HG03378 (cell line): ENCODE measurements around the gene TTC1.
"Not testable (repeated sequence)": the region's sequence is repeated elsewhere in the genome, so short reads cannot be mapped to it uniquely, and the experiment has no call there.

Source experiments
- ATAC-seq: cut with Tn5 transposase; IDR thresholded peaks from one replicate; pipeline ENCODE4 v1.9.1; 2021; ENCODE audit warnings: mild to moderate bottlenecking, moderate library complexity; ENCODE audit not compliant: unreplicated experiment

The TTC1 gene

DNA sequence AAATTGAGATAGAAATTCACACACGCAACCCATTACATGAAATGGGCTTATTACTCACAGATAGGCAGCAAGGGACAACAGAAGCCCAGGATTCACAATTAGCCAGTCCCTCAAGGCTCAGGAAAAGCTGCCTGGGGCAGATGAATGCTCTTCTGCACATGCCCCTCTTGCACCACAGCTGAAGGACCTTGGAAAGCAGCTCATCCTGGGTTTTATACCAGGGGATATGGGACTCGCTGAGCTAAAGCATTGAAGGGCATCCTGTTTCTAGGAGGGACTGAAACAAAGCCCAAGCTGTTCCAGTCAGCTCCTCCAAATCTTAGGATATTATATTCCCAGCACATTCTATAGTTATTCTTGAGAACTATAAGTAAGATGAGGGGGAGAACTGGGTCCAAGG is 15.7 kb upstream of the TTC1 start:
- ATAC-seq = no peak

DNA sequence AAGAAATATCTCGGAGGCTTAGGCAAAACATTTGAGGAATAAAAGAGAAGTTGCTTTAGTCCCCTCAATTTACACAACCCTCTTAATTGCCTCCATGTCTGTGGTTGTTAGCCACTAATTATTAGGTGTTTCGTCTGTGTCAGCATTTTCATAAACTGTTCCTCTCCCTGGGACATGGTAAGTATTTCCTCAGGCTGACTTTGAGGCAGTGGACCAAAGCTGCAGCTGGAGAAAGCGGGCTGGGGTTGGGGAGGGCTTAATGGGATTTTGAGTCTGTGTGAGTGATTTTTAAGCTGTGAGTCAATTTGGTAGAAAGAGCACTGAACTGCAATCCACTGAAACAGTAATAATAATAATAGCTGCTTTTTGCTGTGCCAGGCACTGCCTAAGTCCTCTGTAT is 13.0 kb upstream of the TTC1 start:
- no peak for ATAC-seq

DNA sequence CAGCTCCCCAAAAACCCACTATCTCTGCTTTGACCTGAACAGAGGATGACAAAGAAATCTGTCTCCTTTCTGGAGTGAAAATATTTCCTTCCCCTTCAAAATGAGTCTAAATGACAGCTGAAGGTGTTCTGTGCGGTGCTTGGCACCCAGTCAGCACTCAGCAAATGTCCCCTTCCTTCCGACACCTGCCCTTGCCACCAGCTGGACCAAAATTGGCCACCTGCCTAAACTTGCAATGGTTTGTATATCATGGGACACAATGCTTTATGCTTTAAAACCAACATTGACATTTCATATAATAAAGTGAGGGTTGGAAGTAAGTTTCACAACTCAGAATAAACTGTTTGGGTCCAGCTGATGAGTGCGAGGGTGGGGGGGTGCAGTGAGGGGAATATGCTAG is 7.5 kb upstream of the TTC1 start:
- no peak for ATAC-seq

DNA sequence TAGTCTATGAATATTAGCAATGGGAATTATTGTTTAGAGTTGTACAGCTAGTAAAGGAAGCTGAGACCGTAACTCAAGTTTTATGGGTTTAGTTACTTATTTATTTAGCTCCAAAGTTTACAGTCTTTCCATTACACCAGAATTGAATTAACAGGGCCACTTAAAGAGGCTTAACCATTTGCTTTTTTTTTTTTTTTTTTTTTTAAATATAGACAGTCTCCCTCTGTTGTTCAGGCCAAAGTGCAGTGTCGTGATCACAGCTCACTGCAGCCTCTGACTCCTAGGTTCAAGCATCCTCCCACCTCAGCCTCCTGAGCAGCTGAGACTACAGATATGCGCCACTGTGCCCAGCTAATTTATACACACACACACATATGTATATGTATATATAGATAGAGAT is 1.4 kb upstream of the TTC1 start:
- no peak for ATAC-seq

DNA sequence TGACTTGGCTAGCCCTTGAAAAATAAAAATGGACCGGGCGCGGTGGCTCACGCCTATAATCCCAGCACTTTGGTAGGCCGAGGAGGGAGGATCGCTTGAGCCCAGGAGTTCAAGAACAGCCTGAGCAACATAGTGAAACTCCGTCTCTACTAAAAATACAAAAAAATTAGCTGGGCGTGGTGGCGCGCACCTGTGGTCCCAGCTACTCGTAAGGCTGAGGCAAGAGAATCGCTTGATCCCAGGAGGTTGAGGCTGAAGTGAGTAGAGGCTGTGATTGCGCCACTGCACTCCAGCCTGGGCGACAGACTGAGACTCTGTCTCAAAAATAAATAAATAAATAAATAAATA is 436 bp upstream of the TTC1 start:
- ATAC-seq = not testable (repeated sequence)

DNA sequence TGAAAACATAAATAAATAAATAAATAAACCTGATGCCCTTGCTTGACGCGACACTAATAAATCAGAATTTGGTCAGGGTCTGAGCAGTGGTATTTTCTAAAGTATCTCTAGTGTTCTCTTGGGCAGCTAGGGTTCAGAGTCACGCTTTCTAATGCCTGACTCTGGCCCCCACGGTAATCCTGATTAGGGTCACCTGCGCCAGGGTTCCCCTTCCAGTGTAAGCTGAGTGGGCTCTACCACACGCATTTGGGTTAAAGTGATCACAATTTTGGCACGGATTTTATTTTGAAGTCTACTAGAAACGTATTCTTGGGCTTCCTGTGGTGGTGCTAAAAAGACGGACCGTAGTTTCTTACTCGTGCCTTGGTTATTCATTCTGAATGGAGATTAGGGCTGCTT is 651 bp downstream of the TTC1 start:
- ATAC-seq = peak; percentile 7

DNA sequence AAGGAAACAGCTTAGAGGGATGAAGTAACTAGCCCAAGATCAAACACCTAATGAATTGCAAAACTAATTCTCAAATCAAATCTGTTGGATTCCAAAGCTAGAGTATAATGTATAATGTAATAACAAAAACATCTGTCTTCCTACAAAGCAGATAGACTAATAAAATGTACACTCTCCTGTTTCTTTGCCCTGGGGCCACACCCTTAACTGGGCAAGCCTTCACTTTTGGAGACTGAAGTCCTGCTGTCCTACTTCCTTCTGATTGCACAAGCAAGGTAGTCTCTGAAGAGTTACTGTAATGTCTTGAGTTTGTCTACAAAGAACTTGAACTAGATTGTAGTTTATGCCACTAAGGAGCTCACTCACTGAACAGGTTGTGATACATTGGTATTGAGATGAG is 2.5 kb downstream of the TTC1 start:
- no peak for ATAC-seq

DNA sequence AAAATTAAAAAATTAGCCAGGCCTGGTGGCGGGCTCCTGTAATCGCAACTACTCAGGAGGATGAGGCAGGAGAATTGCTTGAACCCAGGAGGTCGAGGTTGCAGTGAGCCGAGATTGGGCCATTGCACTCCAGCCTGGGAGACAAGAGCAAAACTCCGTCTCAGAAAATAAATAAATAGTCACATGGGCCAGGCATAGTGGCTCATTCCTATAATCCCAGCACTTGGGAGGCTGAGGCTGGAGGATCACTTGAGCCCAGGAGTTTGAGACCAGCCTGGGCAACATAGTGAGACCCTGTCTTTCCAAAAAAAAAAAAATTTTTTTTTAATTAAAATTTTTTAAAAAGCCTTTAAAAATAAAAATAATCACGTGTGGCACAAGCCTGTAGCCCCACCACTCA is 5.3 kb downstream of the TTC1 start:
- ATAC-seq = not testable (repeated sequence)

DNA sequence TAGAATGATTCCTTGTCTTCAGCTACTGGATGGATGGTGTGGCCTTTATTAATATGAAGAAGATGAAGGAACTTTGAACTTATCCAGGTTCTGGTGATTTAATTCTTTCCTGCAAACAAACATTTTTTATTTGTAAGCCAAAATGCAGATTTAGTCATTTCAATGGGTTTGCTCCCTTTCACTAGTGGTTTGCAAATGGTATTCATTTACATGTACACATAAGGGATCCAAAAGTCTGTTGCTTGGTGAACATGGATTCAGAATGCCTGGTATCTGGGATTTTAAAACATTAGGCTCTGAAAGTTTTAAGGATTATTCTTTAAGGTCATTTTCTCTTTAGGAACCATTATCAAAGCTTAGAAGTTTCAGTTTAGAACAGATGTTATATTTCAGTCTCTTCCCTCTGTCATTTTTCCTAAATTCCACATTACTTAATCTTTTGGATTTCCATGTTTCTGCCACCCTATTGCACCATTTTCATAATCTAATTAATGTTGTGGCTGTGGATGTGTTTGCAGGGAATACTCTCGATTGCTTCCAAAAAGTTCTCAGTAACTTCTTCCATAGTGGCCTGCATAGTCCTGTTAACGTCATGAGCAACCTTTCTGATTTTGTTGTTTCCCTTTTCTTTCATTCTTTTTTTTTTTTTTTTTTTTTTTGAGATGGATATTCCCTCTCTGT is 10.1 kb downstream of the TTC1 start:
- no peak for ATAC-seq

DNA sequence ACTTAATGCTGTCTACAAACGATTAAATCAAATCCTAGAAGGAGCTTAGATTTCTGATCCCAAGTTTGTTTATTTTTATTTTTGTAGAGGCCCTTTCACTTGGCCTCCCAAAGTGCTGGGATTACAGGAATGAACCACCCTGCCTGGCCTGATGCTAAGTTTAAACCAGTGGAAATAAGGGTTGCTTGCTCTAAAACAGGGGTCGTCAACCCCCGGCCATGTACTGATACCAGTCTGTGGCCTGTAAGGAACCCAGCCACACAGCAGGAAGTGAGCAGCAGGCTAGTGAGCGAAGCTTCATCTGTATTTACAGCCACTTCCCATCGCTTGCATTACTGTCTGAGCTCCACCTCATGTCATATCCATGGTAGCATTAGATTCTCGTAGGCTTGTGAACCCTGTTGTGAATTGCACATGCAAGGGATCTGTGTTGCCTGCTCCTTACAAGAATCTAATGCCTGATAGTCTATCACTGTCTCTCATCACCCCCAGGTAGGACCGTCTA is 11.4 kb downstream of the TTC1 start:
- no peak for ATAC-seq

DNA sequence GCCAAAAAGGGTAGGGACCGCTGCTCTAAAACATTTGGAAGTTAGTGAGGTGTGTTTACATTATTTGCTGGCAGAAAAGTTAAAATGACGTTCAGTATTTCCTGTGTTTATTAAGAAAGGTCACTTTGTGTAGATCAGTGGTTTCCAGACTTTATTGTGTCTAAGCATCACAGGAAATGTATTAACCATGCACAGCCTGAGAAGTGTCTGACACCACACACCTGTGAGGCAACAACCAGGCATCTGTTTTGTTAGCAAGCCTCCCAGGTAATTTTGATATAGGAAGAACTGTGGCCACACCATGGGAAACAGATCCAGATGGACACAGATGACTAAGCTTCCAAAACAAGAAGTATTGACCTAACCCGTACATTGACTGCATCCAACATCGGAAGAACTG is 12.0 kb downstream of the TTC1 start:
- ATAC-seq = no peak

DNA sequence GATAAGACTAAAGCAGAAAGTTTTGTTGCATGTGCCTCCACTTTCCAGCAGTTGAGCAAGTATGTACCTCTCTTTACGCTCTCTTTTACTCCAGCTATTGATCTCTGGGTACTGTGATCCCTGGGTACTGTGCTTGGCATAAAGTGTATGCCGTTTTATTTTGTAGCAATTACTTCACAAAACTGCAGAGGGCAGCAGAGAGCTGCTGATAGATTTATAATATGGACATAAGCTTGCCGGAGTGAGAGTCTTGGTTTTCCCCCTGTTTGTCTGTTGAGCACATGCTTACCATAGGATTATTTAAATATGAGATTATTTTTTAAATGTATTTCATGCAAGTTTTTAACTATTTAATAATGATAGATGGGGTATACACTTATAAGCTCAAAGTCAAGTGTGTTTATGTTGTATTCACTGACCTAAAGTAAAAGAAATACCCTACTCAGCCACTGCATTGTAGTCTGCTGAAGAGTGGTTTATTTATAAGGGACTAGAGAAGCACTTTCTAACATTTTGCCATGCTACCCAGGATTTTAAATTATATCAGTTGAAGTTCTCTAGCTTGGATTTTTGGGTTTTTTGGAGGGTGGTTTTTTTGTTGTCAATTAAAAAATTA is 13.0 kb downstream of the TTC1 start:
- peak; percentile 96 for ATAC-seq

DNA sequence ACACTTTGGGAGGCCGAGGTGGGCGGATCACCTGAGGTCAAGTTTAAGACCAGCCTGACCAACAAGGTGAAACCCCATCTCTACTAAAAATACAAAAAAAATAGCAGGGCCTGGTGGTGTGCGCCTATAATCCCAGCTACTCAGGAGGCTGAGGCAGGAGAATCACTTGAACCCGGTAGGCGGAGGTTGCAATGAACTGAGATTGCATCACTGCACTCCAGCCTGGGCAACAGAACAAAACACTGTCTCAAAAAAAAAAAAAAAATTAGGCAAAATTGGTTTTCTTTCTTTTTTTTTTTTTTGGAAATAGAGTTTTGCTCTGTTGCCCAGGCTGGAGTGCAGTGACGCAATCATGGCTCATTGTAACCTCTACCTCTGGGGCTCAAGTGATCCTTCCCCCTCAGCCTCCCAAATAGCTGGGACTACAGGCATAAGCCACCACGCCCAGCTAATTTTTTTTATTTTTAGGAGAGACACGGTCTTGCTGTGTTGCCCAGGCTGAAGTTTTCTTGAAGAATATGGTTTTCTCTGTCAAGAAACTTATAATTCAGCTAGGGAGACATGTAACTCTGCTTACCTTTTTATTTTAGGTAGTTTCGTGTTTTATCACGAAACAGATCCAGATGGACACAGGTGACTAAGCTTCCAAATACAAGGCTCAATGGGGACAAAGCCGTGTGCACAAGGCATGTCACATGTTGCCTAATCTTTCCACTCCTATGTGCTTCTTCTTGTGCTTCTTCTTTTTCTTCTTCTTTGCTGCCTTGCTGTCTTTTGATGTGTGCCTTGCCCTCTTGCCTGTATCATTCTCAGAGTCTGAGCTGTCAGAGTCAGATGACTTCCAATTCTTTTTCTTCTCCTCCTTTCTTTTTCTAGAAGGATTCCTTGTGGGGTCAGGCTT is 14.3 kb downstream of the TTC1 start:
- no peak for ATAC-seq

DNA sequence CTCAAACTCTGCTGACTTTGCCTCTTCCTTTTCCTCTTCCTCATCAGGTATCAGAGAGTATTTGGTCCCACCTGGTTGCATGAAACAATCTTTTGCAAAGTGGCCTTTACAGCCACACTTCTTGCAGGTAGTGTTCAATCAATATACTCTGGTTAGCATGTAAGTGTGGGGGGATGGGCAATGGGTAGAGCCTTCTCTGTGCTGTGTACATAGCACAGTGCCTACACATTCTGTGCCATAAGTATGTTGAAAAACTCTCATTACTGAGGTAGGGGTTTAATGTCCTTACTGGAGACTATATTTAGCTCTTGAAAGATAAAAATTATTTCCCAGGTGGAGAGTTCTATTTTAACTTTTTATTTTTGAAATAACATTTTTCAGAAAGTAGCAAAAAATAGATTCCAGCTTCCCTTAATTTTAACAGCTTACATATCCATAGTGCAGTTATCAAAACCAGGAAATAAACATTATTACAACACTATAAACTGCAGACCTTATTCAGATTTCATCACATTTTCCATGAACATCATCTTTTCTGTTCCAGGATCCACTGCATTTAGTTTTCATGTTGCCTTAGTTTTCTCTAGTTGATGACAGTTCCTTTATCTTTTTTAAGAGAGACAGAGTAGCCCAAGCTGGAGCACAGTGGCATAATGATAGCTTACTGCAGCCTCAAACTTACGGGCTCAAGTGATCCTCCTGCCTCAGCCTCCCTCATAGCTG is 15.1 kb downstream of the TTC1 start:
- no peak for ATAC-seq

DNA sequence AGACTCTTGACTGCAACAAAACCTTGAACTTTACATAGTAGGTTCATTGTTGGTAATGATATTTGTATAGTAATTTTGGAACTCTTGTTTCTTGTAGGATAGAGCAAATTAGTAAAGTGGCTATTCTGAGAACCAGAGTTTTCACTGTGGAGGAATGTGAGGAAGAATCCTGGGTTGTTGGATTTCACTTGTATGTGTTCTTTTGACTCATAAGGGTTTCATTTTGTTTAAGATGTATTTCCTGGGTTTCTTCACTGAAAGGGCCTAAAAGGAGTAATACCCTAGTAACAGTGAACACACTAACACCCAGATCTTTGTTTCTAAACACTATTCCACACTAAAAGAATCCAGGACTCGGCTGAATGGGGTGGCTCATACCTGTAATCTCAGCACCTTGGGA is 20.1 kb downstream of the TTC1 start:
- ATAC-seq = no peak

DNA sequence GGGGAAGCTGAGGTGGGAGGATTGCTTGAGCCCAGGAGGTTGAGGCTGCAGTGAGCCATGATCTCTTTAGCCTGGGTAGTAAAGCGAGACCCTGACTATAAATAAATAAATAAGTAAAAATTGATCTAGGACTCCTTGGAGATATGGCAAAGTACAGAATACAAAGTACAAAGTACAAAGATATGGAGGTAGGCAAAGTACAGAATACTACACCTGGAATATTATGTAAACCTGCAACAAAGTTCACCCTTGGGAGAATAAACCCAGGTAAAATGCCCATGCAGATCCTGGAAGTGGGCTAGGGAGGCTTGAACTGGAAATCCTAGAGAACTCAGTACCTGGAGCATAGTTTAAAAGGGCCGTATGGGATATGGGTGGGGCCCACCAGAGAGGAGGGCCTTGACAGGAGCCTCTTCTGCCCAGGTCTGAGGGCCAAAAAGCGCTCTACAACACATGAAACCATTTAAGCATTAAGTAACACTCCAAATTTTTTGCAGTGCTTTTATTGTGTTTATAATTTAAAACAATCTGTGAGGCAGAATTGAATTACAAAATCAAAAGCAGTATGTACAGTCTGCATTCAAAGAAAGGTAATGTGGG is 20.7 kb downstream of the TTC1 start:
- no peak for ATAC-seq

DNA sequence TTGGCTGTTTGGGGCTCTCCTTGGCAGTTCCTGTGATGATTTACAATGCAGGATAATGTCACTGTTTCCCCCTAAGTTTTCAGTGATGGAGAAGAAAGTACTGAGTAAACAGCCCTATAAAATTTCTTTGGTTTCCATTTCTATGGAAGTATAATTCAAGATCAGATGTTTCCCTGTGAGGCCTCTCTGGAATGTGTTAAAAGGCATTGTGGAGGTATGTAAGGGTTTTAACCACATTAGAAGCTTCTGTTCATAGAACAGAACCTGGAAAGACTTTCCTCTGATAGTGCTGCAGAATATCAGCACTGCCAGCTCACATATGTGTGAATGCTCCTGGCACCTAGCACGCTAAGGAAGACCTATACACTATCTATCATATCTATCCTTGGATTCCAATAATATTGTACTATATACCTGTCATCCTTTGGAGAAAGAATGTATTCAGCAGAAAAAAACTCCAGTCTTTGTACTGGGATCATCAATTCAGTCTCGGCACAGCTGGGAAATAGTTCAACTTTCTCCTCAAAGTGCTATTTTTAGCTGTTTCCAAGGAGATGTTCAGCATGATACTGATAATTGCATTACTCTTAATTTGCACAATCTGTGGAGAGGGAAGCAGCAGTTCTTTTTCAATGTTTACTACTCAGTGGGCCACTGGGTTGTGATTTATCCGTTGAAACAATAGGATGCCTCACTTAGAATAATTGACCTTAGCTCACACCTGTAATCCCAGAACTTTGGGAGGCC is 21.9 kb downstream of the TTC1 start:
- ATAC-seq = no peak

DNA sequence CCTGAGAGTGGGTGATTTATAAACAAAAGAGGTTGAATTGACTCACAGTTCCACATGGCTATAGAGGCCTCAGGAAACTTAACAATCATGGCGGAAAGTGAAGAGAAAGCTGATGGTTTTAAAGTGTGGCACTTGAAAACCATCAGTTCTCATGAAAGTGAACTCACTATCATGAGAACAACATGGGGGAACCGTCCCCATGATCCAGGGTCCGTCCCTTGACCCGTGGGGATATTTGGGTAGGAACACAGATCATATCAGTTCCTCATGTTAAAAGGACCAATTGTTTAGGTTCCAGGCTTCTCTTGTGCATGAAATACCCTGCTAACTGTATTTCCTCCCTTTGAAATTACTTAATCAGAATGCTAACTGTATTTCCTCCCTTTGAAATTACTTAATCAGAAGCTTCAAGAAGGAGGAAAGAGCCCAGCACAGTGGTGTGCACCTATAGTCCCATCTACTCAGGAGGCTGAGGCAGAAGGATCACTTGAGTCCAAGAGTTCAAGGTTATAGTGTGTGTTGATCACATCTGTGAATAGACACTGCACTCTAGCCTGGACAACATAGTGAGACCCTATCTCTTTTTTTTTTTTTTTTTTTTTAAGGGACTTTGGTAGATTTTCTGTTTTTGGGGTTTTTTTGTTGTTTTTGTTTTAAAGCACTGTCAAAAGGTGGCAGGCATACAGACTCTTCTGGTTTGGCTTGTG is 24.8 kb downstream of the TTC1 start:
- no peak for ATAC-seq

DNA sequence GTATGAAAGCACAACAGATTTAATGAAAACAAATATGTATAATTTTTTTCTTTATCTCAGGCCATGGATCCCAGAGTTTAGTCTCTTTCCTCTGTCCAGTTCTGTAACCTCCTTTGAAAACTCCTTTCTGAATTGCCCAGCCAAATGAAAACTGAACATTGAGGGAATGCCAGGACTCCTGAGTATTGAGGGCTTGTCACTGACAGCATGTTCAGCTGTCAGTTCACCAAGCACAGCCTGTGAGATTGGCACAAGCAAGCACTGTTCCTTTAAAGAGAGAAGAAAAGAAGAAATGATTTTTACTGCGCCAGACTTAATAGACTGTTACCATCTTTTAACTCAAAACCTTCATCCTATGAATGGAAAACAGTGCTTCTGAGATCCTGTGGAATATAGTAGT is 27.3 kb downstream of the TTC1 start:
- ATAC-seq = no peak

DNA sequence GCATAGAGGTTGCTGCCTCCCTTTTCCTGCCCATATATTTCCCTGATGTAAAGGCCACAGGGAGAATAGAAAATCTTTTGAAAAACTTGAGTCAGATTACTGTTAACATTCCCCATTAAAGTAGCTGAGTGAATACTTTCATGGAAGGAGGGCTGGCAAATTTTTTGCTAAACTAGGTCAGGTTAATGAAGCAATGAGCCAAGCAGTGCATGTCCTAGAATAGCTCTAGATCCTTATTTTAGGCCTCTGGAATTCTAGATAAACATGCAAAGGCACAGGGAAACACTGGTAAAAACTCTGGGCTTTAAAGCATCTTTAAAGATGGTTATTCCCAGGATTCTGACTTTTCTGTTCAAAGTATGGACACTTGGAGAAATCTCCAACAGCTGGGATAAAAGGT is 27.9 kb downstream of the TTC1 start:
- ATAC-seq = no peak
